ENCODE data around the gene HSPA4.

- no peak for TF ChIP-seq CTCF (optimal IDR thresholded peaks at IDR 0.05 in 1 of 3, IDR thresholded peaks at IDR 0.05 in 1 of 3, conservative IDR thresholded peaks at IDR 0.05 in 1 of 3; ENCODE audit: extremely low read depth in 1 of 3, insufficient read depth in 2 of 3, low read length in 3 of 3)
- no peak for TF ChIP-seq EZH2 (IDR thresholded peaks at IDR 0.05; ENCODE audit: low read length)
Observed at GRCh38 chr5:133116601-133117000, 64.8 kb downstream of the HSPA4 start.
